Omental fat pad (tissue), 4 donors: ENCODE measurements around the gene ZMYM3. TPM values are rescaled to one million over a fixed set of nuclear protein-coding genes. Genes with fewer than 3 reads are reported as not detected.
A peak's percentile ranks its signal among the peaks of the same experiment; 100 is the strongest.
"Not testable (repeated sequence)": the region's sequence is repeated elsewhere in the genome, so short reads cannot be mapped to it uniquely, and the experiment has no call there.

Source experiments
- ATAC-seq: fragments of 150-250 bp; one replicate; pipeline ENCODE4 v1.9.1; 2016; ENCODE audit warnings: mild to moderate bottlenecking, moderate library complexity; ENCODE audit not compliant: low FRiP score
- DNase-seq: peaks from one replicate; pipeline ENCODE4 v3.0.0-alpha.2; 2019; ENCODE audit warnings: low spot score
- CTCF ChIP-seq, 3 donors: fragments of 450-650 bp; IDR thresholded peaks; one replicate each; pipeline ENCODE4 v1.5.1; 2016 to 2017; ENCODE audit warnings: antibody characterized with exemption in 3 of 3, mild to moderate bottlenecking in 3 of 3, moderate library complexity in 2 of 3
- total RNA-seq, 4 donors: library from RNA; depleted of rRNA; stranded (reverse); fragments of >200 nt; gene quantifications; one replicate each; pipeline ENCODE4 v1.1.0, GENCODE V29; 2016

ZMYM3 gene
- total RNA-seq, 4 donors from 2014 or later: 3.8 to 14.8 (median 11.2) TPM

- ATAC-seq: no peak
- no peak for TF ChIP-seq CTCF (IDR thresholded peaks at IDR 0.05)
- DNase-seq: no peak
Observed at GRCh38 chrX:71292669-71293365, 38.9 kb upstream of the ZMYM3 start.

- no peak for TF ChIP-seq CTCF (IDR thresholded peaks at IDR 0.05)
- DNase-seq (no peak), ATAC-seq (no peak)
Observed at GRCh38 chrX:71291381-71291780, 37.4 kb upstream of the ZMYM3 start.

GRCh38 chrX:71285929-71286328, 32.0 kb upstream of the ZMYM3 start:
- DNase-seq: no peak
- no peak for ATAC-seq
- no peak for TF ChIP-seq CTCF (IDR thresholded peaks at IDR 0.05)

- no peak for TF ChIP-seq CTCF (IDR thresholded peaks at IDR 0.05)
- ATAC-seq (peak; percentile 93), DNase-seq (peak; percentile 34)
Observed at GRCh38 chrX:71283403-71284143, 29.6 kb upstream of the ZMYM3 start, which contains the start of gene NONO. Gene NONO, plus strand, starts transcription at chrX:71283635. Its CDS starts 7,003 bp downstream, at chrX:71290638.

- DNase-seq (no peak), ATAC-seq (peak; percentile 73)
- no peak for TF ChIP-seq CTCF (IDR thresholded peaks at IDR 0.05)
Observed at GRCh38 chrX:71282514-71283402, 28.8 kb upstream of the ZMYM3 start.

GRCh38 chrX:71281300-71281699, 27.4 kb upstream of the ZMYM3 start:
- not testable (repeated sequence) for DNase-seq, ATAC-seq

GRCh38 chrX:71272313-71272712, 18.4 kb upstream of the ZMYM3 start:
- ATAC-seq, DNase-seq: not testable (repeated sequence)
